Measurements from ENCODE around the gene CSRNP3.

GRCh38 chr2:165572151-165572550 is 102.7 kb downstream of the CSRNP3 start:
- TF ChIP-seq CTCF (conservative IDR thresholded peaks at IDR 0.05), result no peak
- no peak for TF ChIP-seq EZH2 (IDR thresholded peaks at IDR 0.05; ENCODE audit: low read depth)
